GM23338 (cell line): ENCODE data around the gene IRF8.
"Not testable (repeated sequence)": the region's sequence is repeated elsewhere in the genome, so short reads cannot be mapped to it uniquely, and the experiment has no call there.

Source experiments
- CREB1 ChIP-seq: fragments of 250-450 bp; sonication (Bioruptor Pico); IDR thresholded peaks from 2 replicates; pipeline ENCODE4 v1.5.0; 2020; ENCODE audit warnings: low read depth, mild to moderate bottlenecking, moderate library complexity
- CTCF ChIP-seq, 2 experiments: fragments of 200-600 bp in 1 of 2; sonication (generic) in 1 of 2; conservative IDR thresholded peaks; 2 replicates each; pipeline versions ENCODE4 v1.5.1 to v1.6.1; 2016 to 2017; ENCODE audit warnings: antibody characterized with exemption in 2 of 2, low read depth in 2 of 2, mild to moderate bottlenecking in 2 of 2, moderate library complexity in 1 of 2
- ETS1 ChIP-seq: IDR thresholded peaks from 2 replicates; pipeline ENCODE4 v1.6.1; 2016; ENCODE audit warnings: antibody characterized with exemption
- EZH2 ChIP-seq: fragments of 200-600 bp; sonication (generic); IDR thresholded peaks from one replicate; pipeline ENCODE4 v1.8.0; 2017; ENCODE audit warnings: antibody characterized with exemption, mild to moderate bottlenecking, low read depth; ENCODE audit not compliant: unreplicated experiment
- EZH2phosphoT487 ChIP-seq: fragments of 200-600 bp; sonication (generic); IDR thresholded peaks from one replicate; pipeline ENCODE4 v1.8.1; 2018; ENCODE audit warnings: antibody characterized with exemption; ENCODE audit not compliant: unreplicated experiment
- JUNB ChIP-seq: IDR thresholded peaks from one replicate; pipeline ENCODE4 v1.6.1; 2016; ENCODE audit warnings: antibody characterized with exemption; ENCODE audit not compliant: unreplicated experiment
- NANOG ChIP-seq: IDR thresholded peaks from 2 replicates; pipeline ENCODE4 v1.6.1; 2016; ENCODE audit warnings: antibody characterized with exemption, borderline replicate concordance
- POLR2AphosphoS5 ChIP-seq: IDR thresholded peaks from 2 replicates; pipeline ENCODE4 v1.6.1; 2016; ENCODE audit warnings: antibody characterized with exemption, low read depth
- REST ChIP-seq: IDR thresholded peaks from one replicate; pipeline ENCODE4 v1.6.1; 2018; ENCODE audit warnings: antibody characterized with exemption; ENCODE audit not compliant: unreplicated experiment
- STAT1 ChIP-seq: IDR thresholded peaks from one replicate; pipeline ENCODE4 v1.6.1; 2016; ENCODE audit warnings: antibody characterized with exemption; ENCODE audit not compliant: unreplicated experiment

GRCh38 chr16:85858571-85858970 is 40.4 kb upstream of the IRF8 start:
- not testable (repeated sequence) for TF ChIP-seq CREB1 (CRISPR knock-in tag); POLR2AphosphoS5; CTCF (conservative IDR thresholded peaks at IDR 0.05; ENCODE audit: low read depth in 2 of 2); EZH2; STAT1; EZH2phosphoT487; NANOG; ETS1; REST; JUNB
